Transverse colon (tissue), 3 donors: ENCODE measurements around the gene PHAX.

Source experiments
- POLR2A ChIP-seq: fragments of 450-650 bp; IDR thresholded peaks from one replicate; pipeline ENCODE4 v1.6.1; 2016; ENCODE audit warnings: antibody characterized with exemption, mild to moderate bottlenecking, moderate library complexity
- TF ChIP-seq, protein P1 (sequence below), 5 experiments: fragments of 200-600 bp in 3 of 5; fragments of 450-650 bp in 2 of 5; sonication (generic) in 3 of 5; IDR thresholded peaks; 1 replicate in 2 of 5; 2 replicates in 3 of 5; pipeline ENCODE4 v1.5.1; 2016 to 2017; ENCODE audit warnings: antibody characterized with exemption in 5 of 5, inconsistent platforms in 3 of 5, mild to moderate bottlenecking in 2 of 5, moderate library complexity in 1 of 5

DNA sequence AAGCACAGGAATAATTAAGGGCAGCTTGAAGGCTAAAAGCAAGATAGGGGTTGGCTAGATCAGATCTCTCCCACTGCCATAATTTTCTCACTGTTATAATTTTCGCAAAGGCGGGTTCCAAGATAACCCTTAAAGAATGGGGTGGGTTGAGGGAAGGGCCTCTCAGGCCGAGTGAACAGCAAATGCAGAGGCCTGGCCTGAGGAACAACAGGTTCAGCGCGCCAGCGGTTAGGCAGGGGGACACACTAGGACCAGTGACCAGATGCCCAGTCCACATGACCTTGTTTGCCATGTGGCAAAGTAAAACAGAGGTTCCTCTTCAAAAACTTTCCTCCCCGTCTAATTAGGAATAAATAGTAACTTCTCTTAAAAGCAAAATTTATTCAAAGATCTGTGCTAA, 1.2 kb upstream of the PHAX start:
- no peak for TF ChIP-seq POLR2A
- TF ChIP-seq, protein P1, sequence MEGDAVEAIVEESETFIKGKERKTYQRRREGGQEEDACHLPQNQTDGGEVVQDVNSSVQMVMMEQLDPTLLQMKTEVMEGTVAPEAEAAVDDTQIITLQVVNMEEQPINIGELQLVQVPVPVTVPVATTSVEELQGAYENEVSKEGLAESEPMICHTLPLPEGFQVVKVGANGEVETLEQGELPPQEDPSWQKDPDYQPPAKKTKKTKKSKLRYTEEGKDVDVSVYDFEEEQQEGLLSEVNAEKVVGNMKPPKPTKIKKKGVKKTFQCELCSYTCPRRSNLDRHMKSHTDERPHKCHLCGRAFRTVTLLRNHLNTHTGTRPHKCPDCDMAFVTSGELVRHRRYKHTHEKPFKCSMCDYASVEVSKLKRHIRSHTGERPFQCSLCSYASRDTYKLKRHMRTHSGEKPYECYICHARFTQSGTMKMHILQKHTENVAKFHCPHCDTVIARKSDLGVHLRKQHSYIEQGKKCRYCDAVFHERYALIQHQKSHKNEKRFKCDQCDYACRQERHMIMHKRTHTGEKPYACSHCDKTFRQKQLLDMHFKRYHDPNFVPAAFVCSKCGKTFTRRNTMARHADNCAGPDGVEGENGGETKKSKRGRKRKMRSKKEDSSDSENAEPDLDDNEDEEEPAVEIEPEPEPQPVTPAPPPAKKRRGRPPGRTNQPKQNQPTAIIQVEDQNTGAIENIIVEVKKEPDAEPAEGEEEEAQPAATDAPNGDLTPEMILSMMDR (IDR thresholded peaks at IDR 0.05), result no peak
